Endothelial cell of hepatic sinusoid (primary cell): ENCODE data around the gene OIT3.

Experiments used
- in situ Hi-C: cut with HindIII; loops from 2 replicates; pipeline ENCODE4 v1.10.0; 2017; ENCODE audit warnings: low sequenced_read_pairs

Gene OIT3

GRCh38 chr10:72893136-72893798 is at the start of gene OIT3:
TSS of gene OIT3 (plus strand) at chr10:72893739. CDS start at chr10:72893799, 60 bp downstream.
- in situ Hi-C loops, result no loop called here

- in situ Hi-C loops, result no loop called here
Observed at GRCh38 chr10:72846238-72846637, 47.3 kb upstream of the OIT3 start.

- in situ Hi-C loops, result no loop called here
Observed at GRCh38 chr10:72847681-72848080, 45.9 kb upstream of the OIT3 start.

GRCh38 chr10:72850861-72851260 is 42.7 kb upstream of the OIT3 start:
- in situ Hi-C loops, result no loop called here

DNA sequence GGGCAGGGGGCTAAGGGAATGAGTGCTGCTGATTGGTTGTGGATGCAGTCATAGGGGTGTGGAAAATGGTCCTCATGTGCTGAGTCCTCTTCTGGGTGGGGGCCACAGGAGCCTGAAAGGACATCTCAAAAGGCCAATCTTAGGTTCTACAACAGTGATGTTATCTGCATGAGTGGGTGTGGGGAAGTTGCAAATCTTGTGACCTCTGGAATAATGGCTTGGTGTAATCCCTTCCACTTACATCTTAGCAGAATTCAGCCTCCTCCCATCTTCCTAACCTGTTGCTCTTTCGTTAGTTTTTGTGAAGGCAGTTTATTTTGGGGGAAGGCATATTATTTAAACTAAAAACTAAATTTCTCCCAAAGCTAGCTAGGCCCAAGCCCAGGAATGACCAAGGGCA is 42.0 kb upstream of the OIT3 start:
- in situ Hi-C loops, result no loop called here

- in situ Hi-C loops, result no loop called here
Observed at GRCh38 chr10:72852508-72852907, 41.0 kb upstream of the OIT3 start.

DNA sequence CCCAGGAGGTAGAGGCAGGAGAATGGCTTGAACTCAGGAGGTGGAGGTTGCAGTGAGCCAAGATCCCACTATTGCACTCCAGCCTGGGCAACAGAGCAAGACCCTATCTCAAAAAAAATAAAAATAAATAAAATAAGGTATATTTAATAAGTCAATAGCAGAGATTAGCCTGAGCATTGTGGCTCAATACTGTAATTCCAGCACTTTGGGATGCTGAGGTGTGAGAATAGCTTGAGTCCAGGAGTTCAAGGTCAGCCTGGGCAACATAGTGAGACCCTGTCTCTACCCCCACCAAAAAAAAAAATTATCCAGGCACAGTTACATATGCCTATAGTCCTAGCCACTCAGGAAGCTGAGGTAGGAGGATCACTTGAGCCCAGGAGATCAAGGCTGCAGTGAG is 38.4 kb upstream of the OIT3 start:
- in situ Hi-C loops, result no loop called here

DNA sequence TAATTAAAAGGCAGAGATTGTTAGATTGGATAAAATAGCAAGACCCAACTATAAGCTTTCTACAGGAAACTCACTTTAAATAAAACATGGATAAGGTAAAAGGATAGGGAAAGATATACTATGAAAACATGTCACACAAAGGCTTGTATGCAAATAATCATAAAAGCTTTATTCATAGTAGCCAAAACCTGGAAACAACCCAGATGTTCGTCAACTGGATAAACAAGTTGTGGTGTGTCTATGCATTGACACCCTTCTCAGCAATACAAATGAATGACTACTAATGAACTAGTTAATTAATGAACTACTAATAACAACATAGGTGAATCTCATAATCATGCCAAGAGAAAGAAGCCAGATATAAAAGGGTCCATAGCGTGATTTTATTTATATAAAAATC is 37.7 kb upstream of the OIT3 start:
- in situ Hi-C loops, result no loop called here

DNA sequence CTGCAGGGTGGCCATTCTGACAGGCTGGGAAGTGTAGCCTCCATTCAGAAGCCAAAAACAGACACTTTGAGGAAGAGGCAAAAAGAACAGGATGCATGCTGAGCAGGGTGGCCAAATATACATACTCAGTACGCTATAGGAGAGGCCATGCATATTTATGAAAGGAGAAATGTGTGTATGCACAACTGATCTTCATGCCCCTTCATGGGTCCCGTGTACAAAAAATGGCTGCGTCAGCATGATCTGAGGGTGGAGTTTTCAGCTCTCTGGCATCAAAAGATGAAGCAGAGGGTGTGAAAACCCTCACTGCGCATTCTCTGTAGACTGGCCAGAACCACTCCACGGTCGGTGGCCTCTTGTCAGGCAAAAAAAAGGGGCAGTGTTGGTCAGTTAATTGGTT is 35.5 kb upstream of the OIT3 start:
- in situ Hi-C loops, result no loop called here

- in situ Hi-C loops, result no loop called here
Observed at GRCh38 chr10:72862957-72863356, 30.6 kb upstream of the OIT3 start.

- in situ Hi-C loops, result no loop called here
Observed at GRCh38 chr10:72875250-72876055, 18.1 kb upstream of the OIT3 start.

DNA sequence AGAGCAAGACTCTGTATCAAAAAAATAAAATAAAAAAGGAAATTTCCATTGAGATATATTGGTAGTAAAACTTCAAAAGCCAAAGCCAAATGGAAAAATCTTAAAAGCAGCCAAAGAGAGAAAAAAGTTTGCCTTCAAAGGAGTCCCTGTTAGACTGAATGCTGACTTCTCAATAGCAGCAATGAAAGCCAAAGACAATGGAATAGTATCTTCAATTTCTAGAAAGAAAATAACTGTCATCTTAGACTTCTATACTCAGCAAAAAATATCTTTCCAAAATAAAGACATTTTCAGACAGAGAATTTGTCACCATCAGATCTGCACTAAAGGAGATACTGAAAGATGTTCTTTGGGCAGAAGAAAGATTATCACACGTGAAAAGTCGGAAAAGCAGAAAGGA is 14.3 kb upstream of the OIT3 start:
- in situ Hi-C loops, result no loop called here

- in situ Hi-C loops, result no loop called here
Observed at GRCh38 chr10:72881291-72881690, 12.2 kb upstream of the OIT3 start.

DNA sequence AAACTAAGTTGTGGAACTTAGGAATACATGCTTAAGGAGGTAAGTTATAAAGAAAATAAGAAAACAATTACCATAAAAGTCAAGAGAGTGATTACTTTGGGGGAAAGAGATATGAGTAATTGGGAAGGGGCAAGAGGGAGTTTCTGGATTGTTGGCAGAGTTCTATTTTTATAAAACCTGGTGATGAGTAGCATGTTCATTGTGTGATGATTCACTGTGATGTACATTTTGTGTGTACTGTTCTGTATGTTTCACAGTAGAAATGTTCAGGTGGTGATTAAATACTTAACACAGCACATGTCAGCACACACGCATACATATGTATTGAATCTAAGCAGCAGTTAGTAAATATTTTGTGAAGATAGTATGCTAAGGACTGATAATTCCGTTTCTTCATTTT is 9.7 kb upstream of the OIT3 start:
- in situ Hi-C loops, result no loop called here

GRCh38 chr10:72885953-72886352 is 7.6 kb upstream of the OIT3 start:
- in situ Hi-C loops, result no loop called here

DNA sequence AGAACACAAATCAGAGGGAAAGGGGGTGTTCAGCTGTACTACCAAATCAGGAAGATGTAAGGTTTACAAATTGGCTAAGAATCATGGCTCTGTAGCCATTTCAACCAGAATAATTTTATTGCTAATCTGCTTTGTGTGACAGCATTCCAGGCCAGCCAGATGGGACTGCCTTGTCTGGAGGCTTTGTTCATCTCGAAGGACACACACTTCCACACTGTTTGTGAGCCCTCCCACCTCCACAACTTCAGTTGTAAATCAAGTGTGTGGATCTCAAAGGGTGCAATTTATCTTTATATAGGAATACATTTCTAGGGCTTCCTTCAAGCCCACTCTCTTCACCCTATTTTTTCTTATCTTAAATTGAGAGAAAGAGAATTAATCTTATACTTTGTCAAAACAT is 6.9 kb upstream of the OIT3 start:
- in situ Hi-C loops, result no loop called here

GRCh38 chr10:72887043-72887442 is 6.5 kb upstream of the OIT3 start:
- in situ Hi-C loops, result no loop called here

DNA sequence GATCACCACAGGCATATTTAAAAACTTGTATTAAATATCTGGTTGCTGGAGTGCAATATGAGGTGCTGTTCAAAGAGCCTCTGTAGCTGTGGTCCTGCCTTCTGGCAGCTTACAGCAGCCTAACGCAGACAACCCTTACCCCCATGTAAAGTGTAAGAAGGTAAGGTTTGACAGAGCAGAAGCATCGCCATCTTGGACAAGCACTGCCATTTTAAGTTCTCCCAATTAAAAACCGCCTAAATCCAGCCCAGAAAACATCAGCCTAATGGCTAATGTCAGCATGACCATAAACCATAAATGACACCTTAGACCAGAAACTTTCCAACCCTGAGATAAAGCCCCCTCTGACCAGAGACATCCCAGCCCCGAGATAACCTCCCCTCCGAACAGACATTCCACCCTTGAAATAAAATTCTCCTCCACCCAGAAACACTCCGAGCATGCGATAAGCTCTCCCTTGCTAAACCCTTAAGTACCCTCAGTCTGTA is 5.3 kb upstream of the OIT3 start:
- in situ Hi-C loops, result no loop called here

GRCh38 chr10:72889391-72889831 is 4.1 kb upstream of the OIT3 start:
- in situ Hi-C loops, result no loop called here

- in situ Hi-C loops, result no loop called here
Observed at GRCh38 chr10:72890086-72890485, 3.5 kb upstream of the OIT3 start.

DNA sequence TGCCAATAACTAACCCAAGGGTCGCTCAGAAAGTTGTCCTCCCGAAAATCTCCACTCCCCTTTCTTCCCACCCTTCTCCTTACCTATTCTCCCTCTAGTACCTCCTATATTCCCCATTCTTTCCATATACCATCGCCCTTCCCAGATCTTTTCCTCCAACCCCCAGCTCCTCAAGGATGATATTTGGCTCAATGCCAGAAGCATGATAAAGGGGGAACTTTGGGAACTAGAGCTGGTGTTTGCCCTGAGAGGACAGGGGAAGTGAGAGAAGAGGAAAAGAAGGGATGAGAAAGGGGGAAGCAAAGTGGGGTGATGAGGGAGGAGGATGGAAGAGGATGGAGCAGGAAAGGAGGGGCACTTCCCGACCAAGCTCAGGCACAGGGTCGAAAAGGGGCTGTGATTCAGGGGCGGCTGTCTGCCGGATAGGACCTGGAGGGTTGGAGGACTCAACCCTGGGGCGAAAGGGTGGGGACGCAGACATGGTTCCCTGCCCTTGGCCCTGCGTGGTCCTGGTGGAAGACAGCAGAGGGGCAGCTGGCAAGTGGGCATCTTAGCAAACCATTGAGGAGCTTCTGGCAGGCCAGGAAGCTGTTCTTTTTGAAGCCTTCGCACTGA is 1.8 kb downstream of the OIT3 start:
- in situ Hi-C loops, result no loop called here

- in situ Hi-C loops, result no loop called here
Observed at GRCh38 chr10:72898616-72899015, 5.1 kb downstream of the OIT3 start.
